IMR-90 (cell line): ENCODE data around the gene CASK. TPM values are rescaled to one million over a fixed set of nuclear protein-coding genes. Genes with fewer than 3 reads are reported as not detected.

Experiments
- ATAC-seq: fragments of 200-7000 bp; cut with Tn5 transposase; 2 replicates; pipeline ENCODE4 v1.9.1; 2020; ENCODE audit warnings: low read depth, mild to moderate bottlenecking, moderate library complexity
- BruUV-seq: library from RNA; stranded (reverse); fragments of 400-500 nt; replicated peaks from 2 replicates; lab custom pipeline; 2021; lab: Mats Ljungman, UMichigan
- CTCF ChIA-PET: fragments of 300-600 bp; formaldehyde crosslinking; extraction: SDS; loops from one replicate; lab custom pipeline; 2021; ENCODE audit warnings: antibody characterized with exemption; lab: Yijun Ruan, JAX
- POLR2A ChIA-PET: fragments of 300-600 bp; sonication (Branson Sonifier 250); formaldehyde crosslinking; loops from one replicate; lab custom pipeline; 2022; ENCODE audit warnings: antibody characterized with exemption; ENCODE audit not compliant: unreplicated experiment; lab: Charles Lee
- DNase-seq: peaks from one replicate; pipeline ENCODE4 v3.0.0; 2013
- H2AFZ ChIP-seq: replicated peaks from 2 replicates; pipeline ENCODE3; 2013; ENCODE audit warnings: low read length, mild to moderate bottlenecking; ENCODE audit not compliant: poor library complexity
- H2AK5ac ChIP-seq: 2 replicates; pipeline ENCODE4 v1.6.1; 2013; ENCODE audit warnings: low read depth, low read length, inconsistent platforms
- H2AK9ac ChIP-seq: replicated peaks from 2 replicates; pipeline ENCODE3; 2013; ENCODE audit warnings: mild to moderate bottlenecking, low read depth, low read length, moderate library complexity; ENCODE audit not compliant: poor library complexity
- H2BK120ac ChIP-seq: 2 replicates; pipeline ENCODE4 v1.6.1; 2013; ENCODE audit warnings: low read depth, low read length, inconsistent platforms
- H2BK15ac ChIP-seq: 3 replicates; pipeline ENCODE4 v1.6.1; 2013; ENCODE audit warnings: low read depth, low read length, inconsistent platforms
- H2BK20ac ChIP-seq: 2 replicates; pipeline ENCODE4 v1.6.1; 2013; ENCODE audit warnings: low read depth, mild to moderate bottlenecking, inconsistent platforms, low read length, moderate library complexity
- H2BK5ac ChIP-seq: 2 replicates; pipeline ENCODE4 v1.6.1; 2013; ENCODE audit warnings: mild to moderate bottlenecking, low read depth, low read length, inconsistent platforms; ENCODE audit not compliant: poor library complexity, severe bottlenecking
- H3K14ac ChIP-seq: replicated peaks from 2 replicates; pipeline ENCODE4 v1.6.1; 2013; ENCODE audit warnings: low read depth, low read length, inconsistent platforms
- H3K18ac ChIP-seq: 2 replicates; pipeline ENCODE4 v1.6.1; 2013; ENCODE audit warnings: low read depth, low read length, control low read depth
- H3K23ac ChIP-seq: 2 replicates; pipeline ENCODE4 v1.6.1; 2013; ENCODE audit warnings: low read depth, low read length, inconsistent platforms
- H3K27ac ChIP-seq: 2 replicates; pipeline ENCODE4 v1.5.1; 2013; ENCODE audit warnings: mild to moderate bottlenecking, control low read depth, low read length; ENCODE audit not compliant: insufficient read depth
- H3K27me3 ChIP-seq: 2 replicates; pipeline ENCODE4 v1.6.1; 2013; ENCODE audit warnings: low read length; ENCODE audit not compliant: control insufficient read depth, insufficient read depth
- H3K36me3 ChIP-seq: 2 replicates; pipeline ENCODE4 v1.6.1; 2013; ENCODE audit warnings: low read length, mixed read lengths; ENCODE audit not compliant: control insufficient read depth, insufficient read depth
- H3K4ac ChIP-seq: 2 replicates; pipeline ENCODE4 v1.6.1; 2013; ENCODE audit warnings: low read depth, low read length, inconsistent platforms
- H3K4me1 ChIP-seq: 2 replicates; pipeline ENCODE4 v1.6.1; 2013; ENCODE audit warnings: low read length, mixed read lengths; ENCODE audit not compliant: control insufficient read depth, insufficient read depth
- H3K4me2 ChIP-seq: 2 replicates; pipeline ENCODE4 v1.6.1; 2013; ENCODE audit warnings: low read depth, mild to moderate bottlenecking, control low read depth, low read length, moderate library complexity
- H3K4me3 ChIP-seq: 2 replicates; pipeline ENCODE4 v1.5.1; 2013; ENCODE audit warnings: low read depth, mild to moderate bottlenecking, control low read depth, low read length, moderate library complexity; ENCODE audit not compliant: insufficient read depth
- H3K56ac ChIP-seq: 2 replicates; pipeline ENCODE4 v1.6.1; 2013; ENCODE audit warnings: low read length, inconsistent platforms; ENCODE audit not compliant: insufficient read depth; ENCODE audit errors: extremely low read depth
- H3K79me1 ChIP-seq, 2 experiments: 2 replicates each; pipeline ENCODE4 v1.6.1; 2013; ENCODE audit warnings: low read length in 2 of 2, inconsistent platforms in 1 of 2, low read depth in 1 of 2
- H3K9ac ChIP-seq: 2 replicates; pipeline ENCODE4 v1.6.1; 2013; ENCODE audit warnings: low read depth, low read length, control low read depth
- H3K9me1 ChIP-seq: 2 replicates; pipeline ENCODE4 v1.6.1; 2013; ENCODE audit warnings: low read length, inconsistent platforms; ENCODE audit not compliant: insufficient read depth
- H3K9me3 ChIP-seq: 2 replicates; pipeline ENCODE4 v1.6.1; 2013; ENCODE audit warnings: low read length; ENCODE audit not compliant: control insufficient read depth, insufficient read depth
- H4K20me1 ChIP-seq: 2 replicates; pipeline ENCODE4 v1.6.1; 2013; ENCODE audit warnings: low read length, inconsistent platforms; ENCODE audit not compliant: insufficient read depth
- H4K5ac ChIP-seq: 2 replicates; pipeline ENCODE4 v1.6.1; 2013; ENCODE audit warnings: mild to moderate bottlenecking, low read depth, low read length, control low read depth
- H4K8ac ChIP-seq, 2 experiments: 2 replicates each; pipeline ENCODE4 v1.6.1; 2013; ENCODE audit warnings: low read depth in 2 of 2, low read length in 2 of 2, control low read depth in 1 of 2, inconsistent platforms in 1 of 2
- H4K91ac ChIP-seq: 2 replicates; pipeline ENCODE4 v1.6.1; 2013; ENCODE audit warnings: low read depth, low read length, inconsistent platforms; ENCODE audit not compliant: insufficient read depth
- BHLHE40 ChIP-seq: fragments of 150-350 bp; IDR thresholded peaks from 2 replicates; pipeline ENCODE4 v1.6.1; 2016; ENCODE audit warnings: mild to moderate bottlenecking, low read depth, low read length
- CEBPB ChIP-seq: IDR thresholded peaks from 2 replicates; pipeline ENCODE4 v1.6.1; 2012; ENCODE audit warnings: low read depth, low read length, improper control_type of control experiment
- CHD1 ChIP-seq: IDR thresholded peaks from 2 replicates; pipeline ENCODE4 v1.6.1; 2012; ENCODE audit warnings: low read depth, low read length, improper control_type of control experiment
- FOS ChIP-seq: fragments of 150-350 bp; IDR thresholded peaks from 2 replicates; pipeline ENCODE4 v1.6.1; 2016; ENCODE audit warnings: low read depth, low read length
- MAFK ChIP-seq: IDR thresholded peaks from 2 replicates; pipeline ENCODE4 v1.6.1; 2012; ENCODE audit warnings: low read depth, low read length, improper control_type of control experiment
- MAZ ChIP-seq: IDR thresholded peaks from 2 replicates; pipeline ENCODE4 v1.6.1; 2012; ENCODE audit warnings: low read depth, mild to moderate bottlenecking, low read length, improper control_type of control experiment, moderate library complexity, borderline replicate concordance
- MXI1 ChIP-seq: IDR thresholded peaks from 2 replicates; pipeline ENCODE4 v1.6.1; 2012; ENCODE audit warnings: low read depth, mild to moderate bottlenecking, low read length, moderate library complexity, borderline replicate concordance
- NFE2L2 ChIP-seq: fragments of 150-350 bp; IDR thresholded peaks from 2 replicates; pipeline ENCODE4 v1.6.1; 2016; ENCODE audit warnings: low read depth, mild to moderate bottlenecking, low read length
- POLR2A ChIP-seq: IDR thresholded peaks from 2 replicates; pipeline ENCODE4 v1.6.1; 2012; ENCODE audit warnings: mild to moderate bottlenecking, low read depth, low read length
- RAD21 ChIP-seq: IDR thresholded peaks from 2 replicates; pipeline ENCODE4 v1.6.1; 2012; ENCODE audit warnings: low read length, improper control_type of control experiment
- RCOR1 ChIP-seq: IDR thresholded peaks from 2 replicates; pipeline ENCODE4 v1.6.1; 2012; ENCODE audit warnings: mild to moderate bottlenecking, low read length, improper control_type of control experiment; ENCODE audit not compliant: insufficient replicate concordance
- RFX5 ChIP-seq: IDR thresholded peaks from 2 replicates; pipeline ENCODE4 v1.8.0; 2012; ENCODE audit warnings: low read depth, mild to moderate bottlenecking, low read length, moderate library complexity
- SMC3 ChIP-seq: fragments of 150-350 bp; IDR thresholded peaks from 2 replicates; pipeline ENCODE4 v1.6.1; 2016; ENCODE audit warnings: low read depth, mild to moderate bottlenecking, antibody characterized with exemption, low read length, moderate library complexity
- dilution Hi-C: fragments of 300-500 bp; cut with HindIII; formaldehyde crosslinking; loops from one replicate; pipeline ENCODE4 v1.14.3; 2018; ENCODE audit warnings: low sequenced_read_pairs; ENCODE audit not compliant: unreplicated experiment
- in situ Hi-C: fragments of 300-500 bp; cut with MboI; formaldehyde crosslinking; loops from 3 replicates; pipeline ENCODE4 v1.14.3; 2019; ENCODE audit warnings: low sequenced_read_pairs, inconsistent platforms, mixed read lengths
- intact Hi-C: fragments of 100-400 bp; cut with micrococcal nuclease; formaldehyde crosslinking; loops from 2 replicates; pipeline ENCODE4 v1.10.0; 2022
- polyA plus RNA-seq, 3 experiments: library from polyadenylated mRNA; depleted of rRNA; stranded (reverse); fragments of >200 nt; gene quantifications; 2 replicates each; pipeline ENCODE4 v1.2.3, GENCODE V29; 2012; ENCODE audit warnings: low replicate concordance in 1 of 3
- total RNA-seq: library from RNA; depleted of rRNA; stranded (reverse); fragments of >200 nt; gene quantifications from 2 replicates; pipeline ENCODE4 v1.2.3, GENCODE V29; 2012
- TF ChIP-seq, protein P1 (sequence below): fragments of 150-350 bp; IDR thresholded peaks from 2 replicates; pipeline ENCODE4 v1.6.1; 2017; ENCODE audit warnings: mild to moderate bottlenecking, antibody characterized with exemption, low read length, low read depth
- TF ChIP-seq, protein P2 (sequence below): conservative IDR thresholded peaks from 2 replicates; pipeline ENCODE4 v1.5.1; 2012; ENCODE audit warnings: mild to moderate bottlenecking, low read depth, low read length, improper control_type of control experiment
- TF ChIP-seq, protein P3 (sequence below): fragments of 150-350 bp; IDR thresholded peaks from 2 replicates; pipeline ENCODE4 v1.6.1; 2016; ENCODE audit warnings: low read depth, mild to moderate bottlenecking, low read length, moderate library complexity, borderline replicate concordance

CASK gene
- total and polyA plus RNA-seq, 2 of the 4 experiments (the other 2 are of a cell fraction): 9.4 to 17.7 TPM

DNA sequence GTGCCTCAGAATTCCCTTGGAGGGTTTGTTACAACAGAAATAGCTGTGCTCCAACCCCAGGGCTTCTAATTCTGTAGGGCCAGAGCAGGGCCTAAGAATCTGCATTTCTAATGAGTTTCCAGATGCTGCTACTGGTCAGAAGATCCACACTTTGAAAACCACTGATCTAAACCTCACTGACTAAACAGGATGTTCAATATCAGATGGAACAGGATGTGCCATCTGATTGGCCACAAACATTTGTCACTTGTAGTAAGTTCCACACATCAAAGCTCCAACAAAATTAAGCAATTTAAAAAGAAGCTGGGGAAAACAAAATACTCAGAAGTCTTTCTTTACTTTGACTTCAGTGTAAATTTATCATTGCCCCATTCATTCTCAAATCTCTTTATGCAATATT, 14.3 kb downstream of the CASK start:
- no peak for ATAC-seq
- H4K5ac ChIP-seq: no peak overlapping the region
- no peak overlapping the region for H2AK5ac ChIP-seq
- no peak overlapping the region for H2BK15ac ChIP-seq
- no peak overlapping the region for H3K56ac ChIP-seq
- H3K27ac ChIP-seq: no peak overlapping the region
- no peaks in the 10 kb centered on the region for H3K9me1 ChIP-seq
- H2AK9ac ChIP-seq: no peak overlapping the region
- H3K79me1 ChIP-seq: peaks cover 0 to 7% of the 10 kb centered on the region in 2 experiments; a peak in 2 of 4 replicates
- H2BK5ac ChIP-seq: no peak overlapping the region
- no peak overlapping the region for H4K91ac ChIP-seq
- no peaks in the 10 kb centered on the region for H3K27me3 ChIP-seq
- H2BK120ac ChIP-seq: no peak overlapping the region
- H3K18ac ChIP-seq: no peak overlapping the region
- H4K20me1 ChIP-seq: peaks cover 8% of the 10 kb centered on the region; the same call in 1 of the 2 replicates
- DNase-seq: no peak
- H2BK20ac ChIP-seq: no peak overlapping the region
- no peak overlapping the region for H2AFZ ChIP-seq
- ChIA-PET CTCF (no interaction called here), POLR2A (no interaction called here)
- H3K4me3 ChIP-seq: no peak overlapping the region
- TF ChIP-seq RCOR1: no peak
- TF ChIP-seq RFX5: no peak
- TF ChIP-seq MAFK: no peak
- TF ChIP-seq, protein P1, sequence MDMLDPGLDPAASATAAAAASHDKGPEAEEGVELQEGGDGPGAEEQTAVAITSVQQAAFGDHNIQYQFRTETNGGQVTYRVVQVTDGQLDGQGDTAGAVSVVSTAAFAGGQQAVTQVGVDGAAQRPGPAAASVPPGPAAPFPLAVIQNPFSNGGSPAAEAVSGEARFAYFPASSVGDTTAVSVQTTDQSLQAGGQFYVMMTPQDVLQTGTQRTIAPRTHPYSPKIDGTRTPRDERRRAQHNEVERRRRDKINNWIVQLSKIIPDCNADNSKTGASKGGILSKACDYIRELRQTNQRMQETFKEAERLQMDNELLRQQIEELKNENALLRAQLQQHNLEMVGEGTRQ: no peak
- TF ChIP-seq MXI1: no peak
- TF ChIP-seq MAZ: no peak
- no peak for TF ChIP-seq CEBPB
- TF ChIP-seq FOS: no peak
- no peak for TF ChIP-seq BHLHE40
- TF ChIP-seq, protein P2, sequence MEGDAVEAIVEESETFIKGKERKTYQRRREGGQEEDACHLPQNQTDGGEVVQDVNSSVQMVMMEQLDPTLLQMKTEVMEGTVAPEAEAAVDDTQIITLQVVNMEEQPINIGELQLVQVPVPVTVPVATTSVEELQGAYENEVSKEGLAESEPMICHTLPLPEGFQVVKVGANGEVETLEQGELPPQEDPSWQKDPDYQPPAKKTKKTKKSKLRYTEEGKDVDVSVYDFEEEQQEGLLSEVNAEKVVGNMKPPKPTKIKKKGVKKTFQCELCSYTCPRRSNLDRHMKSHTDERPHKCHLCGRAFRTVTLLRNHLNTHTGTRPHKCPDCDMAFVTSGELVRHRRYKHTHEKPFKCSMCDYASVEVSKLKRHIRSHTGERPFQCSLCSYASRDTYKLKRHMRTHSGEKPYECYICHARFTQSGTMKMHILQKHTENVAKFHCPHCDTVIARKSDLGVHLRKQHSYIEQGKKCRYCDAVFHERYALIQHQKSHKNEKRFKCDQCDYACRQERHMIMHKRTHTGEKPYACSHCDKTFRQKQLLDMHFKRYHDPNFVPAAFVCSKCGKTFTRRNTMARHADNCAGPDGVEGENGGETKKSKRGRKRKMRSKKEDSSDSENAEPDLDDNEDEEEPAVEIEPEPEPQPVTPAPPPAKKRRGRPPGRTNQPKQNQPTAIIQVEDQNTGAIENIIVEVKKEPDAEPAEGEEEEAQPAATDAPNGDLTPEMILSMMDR: no peak
- no peak for TF ChIP-seq POLR2A
- no peak for TF ChIP-seq NFE2L2
- no peak for TF ChIP-seq CHD1
- TF ChIP-seq, protein P3, sequence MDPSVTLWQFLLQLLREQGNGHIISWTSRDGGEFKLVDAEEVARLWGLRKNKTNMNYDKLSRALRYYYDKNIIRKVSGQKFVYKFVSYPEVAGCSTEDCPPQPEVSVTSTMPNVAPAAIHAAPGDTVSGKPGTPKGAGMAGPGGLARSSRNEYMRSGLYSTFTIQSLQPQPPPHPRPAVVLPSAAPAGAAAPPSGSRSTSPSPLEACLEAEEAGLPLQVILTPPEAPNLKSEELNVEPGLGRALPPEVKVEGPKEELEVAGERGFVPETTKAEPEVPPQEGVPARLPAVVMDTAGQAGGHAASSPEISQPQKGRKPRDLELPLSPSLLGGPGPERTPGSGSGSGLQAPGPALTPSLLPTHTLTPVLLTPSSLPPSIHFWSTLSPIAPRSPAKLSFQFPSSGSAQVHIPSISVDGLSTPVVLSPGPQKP: no peak
- no peak for TF ChIP-seq SMC3
- TF ChIP-seq RAD21: no peak
- no peaks in the 10 kb centered on the region for H3K36me3 ChIP-seq
- H3K4me2 ChIP-seq: no peak overlapping the region
- intact Hi-C loops (no loop called here), dilution Hi-C loops (no loop called here), in situ Hi-C loops (no loop called here)
- no peaks in the 10 kb centered on the region for H3K9me3 ChIP-seq
- H3K14ac ChIP-seq: no peak overlapping the region
- H3K23ac ChIP-seq: no peak overlapping the region
- H3K4me1 ChIP-seq: peaks cover 4% of the 10 kb centered on the region
- H4K8ac ChIP-seq: no peak overlapping the region
- no peak overlapping the region for H3K4ac ChIP-seq
- no peak overlapping the region for H3K9ac ChIP-seq
- BruUV-seq: no TSS peak
